Tibial artery (tissue), 4 donors: Measurements from ENCODE around the gene RASSF10.

Experiments
- DNase-seq, 2 donors: peaks; one replicate each; pipeline ENCODE4 v3.0.0-alpha.2; 2019
- H3K27ac ChIP-seq, 2 donors: fragments of 200-600 bp; sonication (generic) in 1 of 2; 1 replicate in 1 of 2; 2 replicates in 1 of 2; pipeline ENCODE4 v1.5.1; 2018 to 2019; ENCODE audit warnings: mild to moderate bottlenecking in 1 of 2
- H3K27me3 ChIP-seq, 2 donors: fragments of 200-600 bp; sonication (generic) in 1 of 2; one replicate each; pipeline versions ENCODE4 v1.5.1 to v1.6.0; 2016 to 2019
- H3K36me3 ChIP-seq, 3 donors: fragments of 200-600 bp; sonication (generic) in 2 of 3; one replicate each; pipeline ENCODE4 v1.5.1; 2016 to 2019; ENCODE audit warnings: mild to moderate bottlenecking in 2 of 3
- H3K4me1 ChIP-seq, 4 donors: fragments of 200-600 bp; sonication (generic) in 2 of 4; 1 replicate in 3 of 4; 2 replicates in 1 of 4; pipeline ENCODE4 v1.5.1; 2016 to 2019
- H3K4me3 ChIP-seq, 2 donors: fragments of 200-600 bp; sonication (generic) in 1 of 2; 1 replicate in 1 of 2; 2 replicates in 1 of 2; pipeline ENCODE4 v1.5.1; 2018 to 2019; ENCODE audit warnings: mild to moderate bottlenecking in 2 of 2
- H3K9me3 ChIP-seq, 3 donors: fragments of 200-600 bp; sonication (generic) in 1 of 3; one replicate each; pipeline ENCODE4 v1.5.1; 2016 to 2019
- intact Hi-C: fragments of 100-400 bp; cut with DNase I; formaldehyde crosslinking; loops from one replicate; pipeline ENCODE4 v1.15.0; 2023; ENCODE audit warnings: low total_unique reads
- TF ChIP-seq, protein P1 (sequence below), 2 experiments: fragments of 200-600 bp in 1 of 2; fragments of 450-650 bp in 1 of 2; IDR thresholded peaks; one replicate each; pipeline ENCODE4 v1.5.1; 2017 to 2019; ENCODE audit warnings: antibody characterized with exemption in 2 of 2, mild to moderate bottlenecking in 1 of 2, moderate library complexity in 1 of 2

The RASSF10 gene

DNA sequence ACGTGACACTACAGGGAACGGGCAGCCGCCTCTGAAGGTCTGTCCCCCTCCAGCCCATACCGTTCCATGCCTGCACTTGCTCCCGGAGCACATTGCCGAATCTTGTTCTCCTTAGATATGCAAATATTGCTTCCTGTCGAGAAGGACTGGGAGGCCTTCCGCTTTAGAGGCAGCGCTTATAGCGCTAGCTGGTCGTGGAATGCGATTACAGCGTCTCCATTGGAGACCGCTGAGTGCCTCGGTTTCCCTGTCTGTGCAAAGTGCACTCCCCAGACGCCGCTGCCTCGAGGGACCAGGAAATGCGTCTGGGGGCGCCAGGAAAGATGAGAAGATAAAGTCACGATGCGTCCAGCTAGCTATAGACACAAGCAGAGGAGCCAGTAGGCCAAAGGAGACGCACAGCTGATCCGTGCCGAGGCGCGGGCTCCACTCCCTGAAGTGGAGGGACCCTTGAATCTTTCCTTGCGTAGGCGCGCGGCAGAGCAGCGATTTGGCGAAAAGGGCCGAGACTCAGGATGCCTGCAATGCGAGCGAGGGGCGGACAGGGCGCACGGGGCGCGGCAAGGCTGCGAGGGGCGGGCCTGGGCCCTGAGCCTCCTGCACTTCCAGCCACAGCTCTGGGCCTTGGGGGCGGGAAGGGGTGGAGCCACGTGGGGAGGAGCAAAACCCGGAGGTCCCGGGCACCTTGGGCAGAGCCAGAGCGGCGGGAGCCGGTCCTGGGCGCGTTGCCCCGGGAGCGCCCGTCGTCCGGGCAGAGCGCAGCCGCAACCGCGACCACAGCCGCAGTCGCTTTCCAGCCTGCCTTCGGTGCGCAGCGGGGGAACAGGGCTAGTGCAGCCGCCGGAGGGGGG, at the start of gene RASSF10:
TSS of gene RASSF10 (plus strand) at position 692 of the 851 bp plus-strand sequence. CDS start 261 bp downstream, outside the sequence.
- TF ChIP-seq, protein P1, sequence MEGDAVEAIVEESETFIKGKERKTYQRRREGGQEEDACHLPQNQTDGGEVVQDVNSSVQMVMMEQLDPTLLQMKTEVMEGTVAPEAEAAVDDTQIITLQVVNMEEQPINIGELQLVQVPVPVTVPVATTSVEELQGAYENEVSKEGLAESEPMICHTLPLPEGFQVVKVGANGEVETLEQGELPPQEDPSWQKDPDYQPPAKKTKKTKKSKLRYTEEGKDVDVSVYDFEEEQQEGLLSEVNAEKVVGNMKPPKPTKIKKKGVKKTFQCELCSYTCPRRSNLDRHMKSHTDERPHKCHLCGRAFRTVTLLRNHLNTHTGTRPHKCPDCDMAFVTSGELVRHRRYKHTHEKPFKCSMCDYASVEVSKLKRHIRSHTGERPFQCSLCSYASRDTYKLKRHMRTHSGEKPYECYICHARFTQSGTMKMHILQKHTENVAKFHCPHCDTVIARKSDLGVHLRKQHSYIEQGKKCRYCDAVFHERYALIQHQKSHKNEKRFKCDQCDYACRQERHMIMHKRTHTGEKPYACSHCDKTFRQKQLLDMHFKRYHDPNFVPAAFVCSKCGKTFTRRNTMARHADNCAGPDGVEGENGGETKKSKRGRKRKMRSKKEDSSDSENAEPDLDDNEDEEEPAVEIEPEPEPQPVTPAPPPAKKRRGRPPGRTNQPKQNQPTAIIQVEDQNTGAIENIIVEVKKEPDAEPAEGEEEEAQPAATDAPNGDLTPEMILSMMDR (IDR thresholded peaks at IDR 0.05) = no peak
- no peaks in the 10 kb centered on the region for H3K9me3 ChIP-seq
- H3K27ac ChIP-seq = no peak within 1 kb of the TSS
- no peaks in the 10 kb centered on the region for H3K36me3 ChIP-seq
- no peak for DNase-seq
- intact Hi-C loops = no loop called here
- peak within 1 kb of the TSS; percentile 10 to 26 for H3K4me3 ChIP-seq
- H3K27me3 ChIP-seq = peaks cover 3 to 67% of the 10 kb centered on the region in 2 donors
- H3K4me1 ChIP-seq = peaks cover 0 to 33% (median 22%) of the 10 kb centered on the region in 4 donors

DNA sequence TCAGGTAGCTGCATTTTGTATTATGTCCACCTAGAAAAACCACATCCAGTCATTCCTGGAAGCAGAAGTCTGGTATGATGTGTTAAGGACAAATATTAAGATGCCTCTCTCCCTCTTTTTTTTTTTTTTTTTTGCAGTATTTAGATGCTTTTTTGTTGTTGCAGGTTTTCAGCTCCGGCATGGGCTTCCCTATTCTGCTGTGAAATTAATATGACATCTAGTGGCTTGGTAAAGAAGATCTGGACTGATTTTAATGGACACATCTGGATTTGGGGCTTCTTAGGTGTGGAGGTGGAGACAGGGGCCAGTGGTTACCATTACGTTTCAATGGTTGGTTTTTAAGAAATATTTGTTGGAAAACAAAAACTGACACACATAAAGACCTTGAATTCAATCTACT, 47.5 kb upstream of the RASSF10 start:
- intact Hi-C loops = loop anchor here (10.0 kb wide), 1 partner anchor 383 kb away; no protein-coding TSS in a partner anchor
- H3K4me3 ChIP-seq = no peak overlapping the region
- no peak overlapping the region for H3K27ac ChIP-seq
- no peak for DNase-seq
- no peaks in the 10 kb centered on the region for H3K9me3 ChIP-seq
- peaks cover 0 to 10% of the 10 kb centered on the region in 2 donors for H3K27me3 ChIP-seq
- TF ChIP-seq, protein P1 (IDR thresholded peaks at IDR 0.05) = no peak
- no peaks in the 10 kb centered on the region for H3K36me3 ChIP-seq
- H3K4me1 ChIP-seq = peaks cover 0 to 4% (median 0%) of the 10 kb centered on the region in 4 donors

DNA sequence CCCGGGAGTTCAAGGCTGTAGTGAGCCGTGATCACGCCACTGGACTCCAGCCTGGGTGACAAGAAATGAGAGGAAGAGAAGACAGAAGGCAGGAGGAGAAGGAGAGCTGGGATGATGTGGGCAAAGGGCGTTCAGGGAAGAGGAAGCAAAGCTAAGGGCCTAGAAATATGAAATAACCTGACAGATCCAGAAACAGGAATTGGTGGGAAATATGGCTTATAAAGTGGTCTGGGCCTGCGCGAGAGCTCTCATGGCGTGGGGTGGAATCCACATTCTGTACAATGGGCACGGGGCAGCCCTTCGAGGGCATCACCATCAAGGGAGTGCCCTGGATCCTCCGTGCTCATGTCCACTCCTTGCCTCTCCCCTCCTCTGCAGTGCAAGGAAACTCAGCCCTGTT, 46.8 kb upstream of the RASSF10 start:
- no peak overlapping the region for H3K27ac ChIP-seq
- peaks cover 0 to 10% of the 10 kb centered on the region in 2 donors for H3K27me3 ChIP-seq
- no peaks in the 10 kb centered on the region for H3K9me3 ChIP-seq
- H3K4me1 ChIP-seq = peaks cover 0 to 4% (median 0%) of the 10 kb centered on the region in 4 donors
- no peak for DNase-seq
- intact Hi-C loops = loop anchor here (10.0 kb wide), 1 partner anchor 382 kb away; no protein-coding TSS in a partner anchor
- H3K36me3 ChIP-seq = no peaks in the 10 kb centered on the region
- no peak overlapping the region for H3K4me3 ChIP-seq
- TF ChIP-seq, protein P1 (IDR thresholded peaks at IDR 0.05) = no peak

DNA sequence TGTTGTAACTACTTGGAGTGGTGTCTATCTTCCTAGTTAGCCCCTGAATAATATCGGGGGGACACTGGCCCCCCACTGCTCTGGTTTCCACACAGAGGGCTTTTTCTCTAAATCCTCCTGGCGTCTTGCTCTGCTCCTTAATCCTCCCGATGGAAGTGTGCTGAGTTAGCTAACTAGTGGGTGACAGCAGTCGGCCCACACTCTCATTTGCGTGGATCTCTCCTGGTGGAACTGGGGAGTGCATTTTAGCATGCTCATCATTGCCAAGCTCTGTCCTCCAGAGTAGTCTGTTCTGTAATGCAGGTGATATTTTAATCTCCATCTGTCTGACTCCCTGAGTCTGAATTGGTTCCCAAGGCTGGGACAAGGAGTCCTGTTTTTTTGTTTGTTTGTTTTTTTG, 46.1 kb upstream of the RASSF10 start:
- Histone ChIP-seq H3K4me3 (no peak overlapping the region), H3K36me3 (no peaks in the 10 kb centered on the region), H3K27me3 (peaks cover 0 to 10% of the 10 kb centered on the region in 2 donors), H3K4me1 (peaks cover 0 to 4% (median 0%) of the 10 kb centered on the region in 4 donors), H3K9me3 (no peaks in the 10 kb centered on the region), H3K27ac (no peak overlapping the region)
- intact Hi-C loops = loop anchor here (10.0 kb wide), 1 partner anchor 382 kb away; no protein-coding TSS in a partner anchor
- TF ChIP-seq, protein P1 (IDR thresholded peaks at IDR 0.05) = no peak
- no peak for DNase-seq

DNA sequence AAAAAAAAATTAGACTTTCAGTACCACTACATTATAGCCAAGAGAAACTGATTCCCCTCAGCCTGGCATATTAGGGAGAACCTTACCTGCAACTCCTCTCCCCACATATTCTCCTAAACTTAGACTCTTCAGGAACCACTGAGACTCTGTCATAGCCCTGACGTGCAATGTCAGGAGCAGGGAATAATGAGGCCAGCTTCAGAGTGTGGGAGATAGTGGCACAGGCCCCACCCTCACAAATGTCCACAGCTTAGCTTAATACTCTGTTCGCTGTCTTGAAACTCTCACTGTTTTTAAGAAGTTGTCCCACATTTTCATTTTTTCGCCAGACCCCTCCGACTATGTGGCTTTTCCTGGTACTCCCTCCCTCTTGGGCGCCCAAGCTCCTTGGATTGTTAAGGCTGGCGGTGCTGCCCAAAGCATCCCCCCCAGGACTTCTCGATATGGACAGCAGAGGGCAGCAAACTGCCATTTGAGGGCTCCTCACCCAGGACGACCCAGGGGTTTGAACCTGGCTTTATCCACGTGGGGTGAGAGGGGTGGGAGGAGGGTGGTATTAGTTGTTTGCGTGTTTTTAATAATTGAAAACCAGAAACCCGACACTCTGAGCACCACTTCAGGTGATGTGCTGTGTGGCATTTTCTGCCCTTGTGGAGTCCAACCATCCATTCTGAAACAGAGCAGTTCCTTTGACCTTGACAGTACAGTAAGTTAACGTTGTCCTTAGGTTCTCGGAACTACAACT, 45.2 kb upstream of the RASSF10 start:
- H3K27me3 ChIP-seq = peaks cover 0 to 10% of the 10 kb centered on the region in 2 donors
- DNase-seq = peak; percentile 64 to 68
- no peak overlapping the region for H3K4me3 ChIP-seq
- H3K9me3 ChIP-seq = no peaks in the 10 kb centered on the region
- no peak overlapping the region for H3K27ac ChIP-seq
- no peaks in the 10 kb centered on the region for H3K36me3 ChIP-seq
- peaks cover 0 to 4% (median 0%) of the 10 kb centered on the region in 4 donors for H3K4me1 ChIP-seq
- TF ChIP-seq, protein P1 (IDR thresholded peaks at IDR 0.05) = peak; percentile 70 to 74
- intact Hi-C loops = loop anchor here (10.0 kb wide), 1 partner anchor 381 kb away; no protein-coding TSS in a partner anchor
